ENCODE data around the gene RSAD1. TPM values are rescaled to one million over a fixed set of nuclear protein-coding genes. Genes with fewer than 3 reads are reported as not detected.

Gene RSAD1
- total RNA-seq, 1 donor from 2014 or later = 40.8 TPM

- no peak for TF ChIP-seq CTCF (IDR thresholded peaks at IDR 0.05; ENCODE audit: unreplicated experiment)
- Mint-ChIP-seq H3K36me3 (peaks cover 5% of the 10 kb centered on the region), H3K4me1 (peaks cover 43% of the 10 kb centered on the region), H3K27me3 (ENCODE audit: low read depth) (peaks cover 7% of the 10 kb centered on the region), H3K4me3 (peak within 1 kb of the TSS; percentile 79), H3K27ac (peak within 1 kb of the TSS; percentile 96), H3K9me3 (no peaks in the 10 kb centered on the region)
- DNase-seq (ENCODE audit: low spot score in 2 of 2, unreplicated experiment in 2 of 2) = peak in 1 of 2 experiments; percentile 80
These were observed 53.9 kb downstream of the RSAD1 start, which contains the start of gene EPN3 for GRCh38 chr17:50532452-50533024. Gene EPN3 (plus strand): TSS chr17:50532735. CDS start chr17:50536557, 3,822 bp downstream.

- peaks cover 5% of the 10 kb centered on the region for H3K36me3 Mint-ChIP-seq
- H3K27ac Mint-ChIP-seq = peak overlapping the region; percentile 96
- peak overlapping the region; percentile 79 for H3K4me3 Mint-ChIP-seq
- no peaks in the 10 kb centered on the region for H3K9me3 Mint-ChIP-seq
- TF ChIP-seq CTCF (IDR thresholded peaks at IDR 0.05; ENCODE audit: unreplicated experiment) = no peak
- H3K27me3 Mint-ChIP-seq (ENCODE audit: low read depth) = peaks cover 7% of the 10 kb centered on the region
- H3K4me1 Mint-ChIP-seq = peaks cover 43% of the 10 kb centered on the region
- no peak for DNase-seq (ENCODE audit: low spot score in 2 of 2, unreplicated experiment in 2 of 2)
These were observed 54.5 kb downstream of the RSAD1 start for GRCh38 chr17:50533185-50533584.

GRCh38 chr17:50533720-50534148, 55.1 kb downstream of the RSAD1 start:
- DNase-seq (ENCODE audit: low spot score in 2 of 2, unreplicated experiment in 2 of 2) = peak in 1 of 2 experiments; percentile 67
- Mint-ChIP-seq H3K9me3 (no peaks in the 10 kb centered on the region), H3K4me1 (peaks cover 43% of the 10 kb centered on the region), H3K36me3 (peaks cover 5% of the 10 kb centered on the region), H3K27me3 (ENCODE audit: low read depth) (peaks cover 7% of the 10 kb centered on the region), H3K27ac (peak overlapping the region; percentile 96), H3K4me3 (peak overlapping the region; percentile 79)
- TF ChIP-seq CTCF (IDR thresholded peaks at IDR 0.05; ENCODE audit: unreplicated experiment) = no peak

GRCh38 chr17:50534222-50534978, 55.7 kb downstream of the RSAD1 start:
- peak in 1 of 2 experiments; percentile 57 for DNase-seq (ENCODE audit: low spot score in 2 of 2, unreplicated experiment in 2 of 2)
- Mint-ChIP-seq H3K36me3 (peaks cover 5% of the 10 kb centered on the region), H3K27ac (peak overlapping the region; percentile 96), H3K4me1 (peaks cover 43% of the 10 kb centered on the region), H3K9me3 (no peaks in the 10 kb centered on the region), H3K4me3 (peak overlapping the region; percentile 79), H3K27me3 (ENCODE audit: low read depth) (peaks cover 7% of the 10 kb centered on the region)
- peak; percentile 62 for TF ChIP-seq CTCF (IDR thresholded peaks at IDR 0.05; ENCODE audit: unreplicated experiment)

- peaks cover 7% of the 10 kb centered on the region for H3K27me3 Mint-ChIP-seq (ENCODE audit: low read depth)
- peaks cover 43% of the 10 kb centered on the region for H3K4me1 Mint-ChIP-seq
- no peak for DNase-seq (ENCODE audit: low spot score in 2 of 2, unreplicated experiment in 2 of 2)
- no peak for TF ChIP-seq CTCF (IDR thresholded peaks at IDR 0.05; ENCODE audit: unreplicated experiment)
- peak overlapping the region; percentile 96 for H3K27ac Mint-ChIP-seq
- H3K36me3 Mint-ChIP-seq = peaks cover 8% of the 10 kb centered on the region
- peak overlapping the region; percentile 79 for H3K4me3 Mint-ChIP-seq
- no peaks in the 10 kb centered on the region for H3K9me3 Mint-ChIP-seq
These were observed 56.3 kb downstream of the RSAD1 start for GRCh38 chr17:50534979-50535326.

Data from mesothelial cell of epicardium (in vitro differentiated cells).